ENCODE measurements around the gene GNAL. TPM values are rescaled to one million over a fixed set of nuclear protein-coding genes. Genes with fewer than 3 reads are reported as not detected.

Gene GNAL
- total RNA-seq, 1 experiment from 2014 or later = 24.0 TPM

- H3K9ac ChIP-seq (ENCODE audit: extremely low read depth, insufficient read length, low read length) = no peak overlapping the region
- H2AFZ ChIP-seq (ENCODE audit: low read length) = no peak overlapping the region
- no peak overlapping the region for H2BK120ac ChIP-seq (ENCODE audit: low read depth, low read length, poor library complexity, severe bottlenecking)
- no peak overlapping the region for H3K23ac ChIP-seq (ENCODE audit: insufficient read length, low read depth, low read length)
- no peaks in the 10 kb centered on the region for H3K27me3 ChIP-seq (ENCODE audit: insufficient read depth, low read length)
- H3T11ph ChIP-seq (ENCODE audit: low read length) = no peak overlapping the region
- no peaks in the 10 kb centered on the region for H3K9me3 Mint-ChIP-seq
- H3K36me3 Mint-ChIP-seq (ENCODE audit: insufficient read depth in 1 of 3, low read depth in 3 of 3) = peaks cover 0 to 5% (median 0%) of the 10 kb centered on the region in 3 experiments; a peak in 3 of 7 replicates
- H4K8ac ChIP-seq (replicated peaks; ENCODE audit: insufficient read length, low read depth, low read length) = no peak overlapping the region
- no peak overlapping the region for H3K4me2 ChIP-seq (ENCODE audit: insufficient read depth, insufficient read length, low read length)
- no peaks in the 10 kb centered on the region for H4K20me1 ChIP-seq (ENCODE audit: control insufficient read depth, insufficient read depth, insufficient read length)
- peaks cover 4% of the 10 kb centered on the region for H3K23me2 ChIP-seq (ENCODE audit: insufficient read length, low read depth, low read length, poor library complexity, severe bottlenecking)
- no peak overlapping the region for H3K27ac ChIP-seq (ENCODE audit: insufficient read length, low read depth, low read length)
- H3K4me1 ChIP-seq (ENCODE audit: insufficient read depth, low read length) = peaks cover 7% of the 10 kb centered on the region
- DNase-seq = no peak
- no peak overlapping the region for H3K14ac ChIP-seq (ENCODE audit: insufficient read depth, low read length)
- H3K18ac ChIP-seq (ENCODE audit: insufficient read length, low read depth, low read length) = no peak overlapping the region
- H3K4me1 Mint-ChIP-seq = peaks cover 43 to 48% of the 10 kb centered on the region in 2 experiments
- no peak overlapping the region for H4K91ac ChIP-seq (ENCODE audit: insufficient read length, low read depth, low read length)
- H2BK5ac ChIP-seq (ENCODE audit: insufficient read length, low read length) = no peak overlapping the region
- H2AK5ac ChIP-seq (ENCODE audit: insufficient read length, low read length) = no peak overlapping the region
- no peak for TF ChIP-seq CTCF (conservative IDR thresholded peaks at IDR 0.05)
- no peak overlapping the region for H4K5ac ChIP-seq (ENCODE audit: insufficient read length, low read depth, low read length)
- no peak overlapping the region for H2BK15ac ChIP-seq (ENCODE audit: low read depth, low read length)
- H2BK12ac ChIP-seq (ENCODE audit: insufficient read length, low read depth, low read length) = no peak overlapping the region
- H3K79me1 ChIP-seq (ENCODE audit: insufficient read depth, low read depth, low read length, poor library complexity, severe bottlenecking) = no peaks in the 10 kb centered on the region
- no peak overlapping the region for H2BK20ac ChIP-seq (ENCODE audit: low read depth, low read length, poor library complexity, severe bottlenecking)
- H3K79me2 ChIP-seq (ENCODE audit: insufficient read depth, low read length) = no peaks in the 10 kb centered on the region
- H3K27ac Mint-ChIP-seq = 0 out of 7 replicates have a peak overlapping the region, but pooled peaks of 1 of the 3 experiments have one; percentile 27
- H3K27me3 Mint-ChIP-seq (ENCODE audit: low read depth) = no peaks in the 10 kb centered on the region; the same call in 1 of the 2 replicates
- H3K4me3 Mint-ChIP-seq = peak overlapping the region in 1 of 2 experiments; percentile 49; a peak in 2 of 5 replicates
- H3K4ac ChIP-seq (ENCODE audit: low read depth, low read length) = no peak overlapping the region
- no peak overlapping the region for H3K56ac ChIP-seq (ENCODE audit: insufficient read length, low read depth, low read length)
- no peaks in the 10 kb centered on the region for H3K9me3 ChIP-seq (ENCODE audit: control insufficient read depth, low read depth, low read length)
- WGBS (ENCODE audit: extremely low coverage, insufficient read length, low lambda C conversion rate) = no CpG with 5 or more reads among the region's 1 CpG
Observed at GRCh38 chr18:11906176-11906575, 217.1 kb downstream of the GNAL start.
